Fibroblast of lung (primary cell): Measurements from ENCODE around the gene SGCA. TPM values are rescaled to one million over a fixed set of nuclear protein-coding genes. Genes with fewer than 3 reads are reported as not detected.

Experiments
- DNase-seq, 2 donors: peaks; one replicate each; pipeline versions ENCODE4 v3.0.0 to v3.0.0-alpha.2; 2010; ENCODE audit warnings: low read depth in 2 of 2
- H2AFZ ChIP-seq: 2 replicates; pipeline ENCODE4 v1.5.1; 2012; ENCODE audit warnings: low read length, control low read depth, inconsistent platforms
- H3K27ac ChIP-seq: 2 replicates; pipeline ENCODE4 v1.5.1; 2011; ENCODE audit warnings: low read length, control low read depth; ENCODE audit not compliant: insufficient read depth
- H3K27me3 ChIP-seq: 2 replicates; pipeline ENCODE4 v1.5.1; 2011; ENCODE audit warnings: mild to moderate bottlenecking, low read length; ENCODE audit not compliant: control insufficient read depth, insufficient read depth
- H3K36me3 ChIP-seq: 2 replicates; pipeline ENCODE4 v1.5.1; 2011; ENCODE audit warnings: low read length; ENCODE audit not compliant: control insufficient read depth, insufficient read depth
- H3K4me1 ChIP-seq: 2 replicates; pipeline ENCODE4 v1.5.1; 2011; ENCODE audit warnings: low read length; ENCODE audit not compliant: control insufficient read depth, insufficient read depth; ENCODE audit errors: extremely low read depth
- H3K4me2 ChIP-seq: 2 replicates; pipeline ENCODE4 v1.5.1; 2011; ENCODE audit warnings: low read length, control low read depth; ENCODE audit not compliant: insufficient read depth; ENCODE audit errors: extremely low read depth
- H3K4me3 ChIP-seq, 4 experiments: fragments of 200-600 bp in 1 of 4; sonication (generic) in 1 of 4; replicated peaks in 1 of 4; 2 replicates each; pipeline ENCODE4 v1.5.1; 2011 to 2016; ENCODE audit warnings: low read length in 4 of 4, low read depth in 3 of 4, mild to moderate bottlenecking in 3 of 4, control low read depth in 2 of 4, inconsistent platforms in 1 of 4, mixed read lengths in 1 of 4; ENCODE audit not compliant: insufficient read depth in 1 of 4; ENCODE audit errors: control extremely low read depth in 1 of 4
- H3K79me2 ChIP-seq: 2 replicates; pipeline ENCODE4 v1.5.1; 2012; ENCODE audit warnings: mild to moderate bottlenecking, low read length, inconsistent platforms; ENCODE audit not compliant: control insufficient read depth, insufficient read depth
- H3K9ac ChIP-seq: 2 replicates; pipeline ENCODE4 v1.5.1; 2011; ENCODE audit warnings: mild to moderate bottlenecking, low read length, control low read depth; ENCODE audit not compliant: insufficient read depth
- H3K9me3 ChIP-seq: 2 replicates; pipeline ENCODE4 v1.5.1; 2012; ENCODE audit warnings: low read depth, low read length; ENCODE audit not compliant: control insufficient read depth, insufficient read depth
- H4K20me1 ChIP-seq: 2 replicates; pipeline ENCODE4 v1.5.1; 2011; ENCODE audit warnings: low read length; ENCODE audit not compliant: control insufficient read depth, insufficient read depth; ENCODE audit errors: extremely low read depth
- EZH2 ChIP-seq: IDR thresholded peaks from 2 replicates; pipeline ENCODE4 v1.5.1; 2012; ENCODE audit warnings: low read length, control low read depth, mild to moderate bottlenecking; ENCODE audit errors: missing control alignments
- polyA plus RNA-seq, 2 donors: library from polyadenylated mRNA; depleted of rRNA in 1 of 2; stranded (reverse) in 1 of 2; unstranded in 1 of 2; fragments of >200 nt; gene quantifications; 2 replicates each; pipeline ENCODE4 v1.2.1, GENCODE V29; 2011 to 2012; ENCODE audit warnings: missing spikeins in 1 of 2
- total RNA-seq: library from RNA; depleted of rRNA; stranded (reverse); fragments of >200 nt; gene quantifications from 2 replicates; pipeline ENCODE4 v1.2.1, GENCODE V29; 2014
- TF ChIP-seq, protein P1 (sequence below), 2 donors: IDR thresholded peaks in 1 of 2; conservative IDR thresholded peaks in 1 of 2; 1 replicate in 1 of 2; 2 replicates in 1 of 2; pipeline ENCODE4 v1.5.1; 2011 to 2012; ENCODE audit warnings: low read length in 2 of 2, control low read depth in 1 of 2, inconsistent platforms in 1 of 2, low read depth in 1 of 2, mild to moderate bottlenecking in 1 of 2

SGCA gene
- total and polyA plus RNA-seq, 2 donors (not counting 1 experiment from before 2014, with no cell fraction given): 1.6 to 4.3 TPM

DNA sequence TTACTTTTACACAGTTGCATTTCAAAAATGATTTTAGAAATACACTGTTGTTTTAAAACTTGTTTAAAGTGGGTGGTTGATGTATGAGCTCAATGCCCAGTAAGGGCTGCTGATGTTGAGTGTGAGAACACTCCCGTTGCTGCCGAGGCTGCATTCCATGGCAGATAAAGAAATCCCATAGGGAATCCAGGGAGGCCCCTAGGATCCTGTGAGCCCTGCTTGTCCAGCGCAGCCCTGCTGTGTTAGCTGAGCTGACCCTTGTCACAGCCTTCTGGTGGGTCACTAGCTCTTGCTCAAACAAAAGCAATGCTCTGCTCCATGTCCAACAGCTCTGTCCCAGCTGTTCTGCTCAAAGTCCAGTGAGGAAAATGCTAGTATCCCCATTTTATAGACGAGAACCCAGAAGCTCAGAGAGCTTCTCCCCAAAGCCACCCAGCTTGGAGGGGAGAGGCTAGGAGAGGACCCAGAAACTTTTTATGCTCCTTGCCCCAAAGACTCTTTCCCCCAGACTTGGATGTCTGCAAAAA, 54.2 kb downstream of the SGCA start:
- Histone ChIP-seq H3K36me3 (no peaks in the 10 kb centered on the region), H3K9me3 (no peaks in the 10 kb centered on the region), H4K20me1 (no peaks in the 10 kb centered on the region), H3K4me2 (peak overlapping the region; percentile 81), H3K9ac (peak overlapping the region; percentile 52), H2AFZ (no peak overlapping the region), H3K27me3 (no peaks in the 10 kb centered on the region), H3K27ac (peak overlapping the region; percentile 78), H3K79me2 (no peaks in the 10 kb centered on the region), H3K4me3 (peak overlapping the region; percentile 17 to 39 (median 30)), H3K4me1 (peaks cover 36% of the 10 kb centered on the region)
- DNase-seq: peak; percentile 74 to 84
- TF ChIP-seq, protein P1, sequence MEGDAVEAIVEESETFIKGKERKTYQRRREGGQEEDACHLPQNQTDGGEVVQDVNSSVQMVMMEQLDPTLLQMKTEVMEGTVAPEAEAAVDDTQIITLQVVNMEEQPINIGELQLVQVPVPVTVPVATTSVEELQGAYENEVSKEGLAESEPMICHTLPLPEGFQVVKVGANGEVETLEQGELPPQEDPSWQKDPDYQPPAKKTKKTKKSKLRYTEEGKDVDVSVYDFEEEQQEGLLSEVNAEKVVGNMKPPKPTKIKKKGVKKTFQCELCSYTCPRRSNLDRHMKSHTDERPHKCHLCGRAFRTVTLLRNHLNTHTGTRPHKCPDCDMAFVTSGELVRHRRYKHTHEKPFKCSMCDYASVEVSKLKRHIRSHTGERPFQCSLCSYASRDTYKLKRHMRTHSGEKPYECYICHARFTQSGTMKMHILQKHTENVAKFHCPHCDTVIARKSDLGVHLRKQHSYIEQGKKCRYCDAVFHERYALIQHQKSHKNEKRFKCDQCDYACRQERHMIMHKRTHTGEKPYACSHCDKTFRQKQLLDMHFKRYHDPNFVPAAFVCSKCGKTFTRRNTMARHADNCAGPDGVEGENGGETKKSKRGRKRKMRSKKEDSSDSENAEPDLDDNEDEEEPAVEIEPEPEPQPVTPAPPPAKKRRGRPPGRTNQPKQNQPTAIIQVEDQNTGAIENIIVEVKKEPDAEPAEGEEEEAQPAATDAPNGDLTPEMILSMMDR (conservative IDR thresholded peaks at IDR 0.05 in 1 of 2, IDR thresholded peaks at IDR 0.05 in 1 of 2; ENCODE audit: low read depth in 1 of 2, low read length in 2 of 2): no peak
- TF ChIP-seq EZH2: no peak

DNA sequence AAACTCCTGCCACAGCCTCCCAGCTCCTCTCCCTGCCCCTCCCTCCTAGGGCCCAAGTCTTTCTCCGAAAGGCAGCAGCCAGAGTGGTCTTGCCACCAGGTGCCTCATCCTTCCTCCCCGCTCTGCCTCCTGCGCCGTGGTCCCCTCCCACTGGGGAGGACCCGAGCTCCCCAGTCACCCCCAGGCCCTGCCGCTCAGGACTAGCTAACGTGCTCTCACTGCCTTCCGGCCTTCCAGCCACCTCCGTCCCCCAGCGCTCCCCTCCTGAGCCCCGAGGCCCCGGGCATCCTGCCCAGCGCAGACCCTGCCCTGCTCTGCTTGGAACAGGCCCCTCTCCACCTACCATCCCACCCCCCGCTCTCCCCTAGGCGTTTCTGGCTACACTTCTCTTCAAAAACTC, 55.0 kb downstream of the SGCA start:
- no peak overlapping the region for H2AFZ ChIP-seq
- no peaks in the 10 kb centered on the region for H3K36me3 ChIP-seq
- no peaks in the 10 kb centered on the region for H3K27me3 ChIP-seq
- no peak overlapping the region for H3K4me2 ChIP-seq
- H3K4me3 ChIP-seq: no peak overlapping the region
- no peak for DNase-seq
- H3K9ac ChIP-seq: no peak overlapping the region
- H3K79me2 ChIP-seq: no peaks in the 10 kb centered on the region
- no peak overlapping the region for H3K27ac ChIP-seq
- TF ChIP-seq, protein P1 (conservative IDR thresholded peaks at IDR 0.05 in 1 of 2, IDR thresholded peaks at IDR 0.05 in 1 of 2; ENCODE audit: low read depth in 1 of 2, low read length in 2 of 2): no peak
- TF ChIP-seq EZH2: no peak
- no peaks in the 10 kb centered on the region for H4K20me1 ChIP-seq
- H3K4me1 ChIP-seq: peaks cover 35% of the 10 kb centered on the region
- H3K9me3 ChIP-seq: no peaks in the 10 kb centered on the region

DNA sequence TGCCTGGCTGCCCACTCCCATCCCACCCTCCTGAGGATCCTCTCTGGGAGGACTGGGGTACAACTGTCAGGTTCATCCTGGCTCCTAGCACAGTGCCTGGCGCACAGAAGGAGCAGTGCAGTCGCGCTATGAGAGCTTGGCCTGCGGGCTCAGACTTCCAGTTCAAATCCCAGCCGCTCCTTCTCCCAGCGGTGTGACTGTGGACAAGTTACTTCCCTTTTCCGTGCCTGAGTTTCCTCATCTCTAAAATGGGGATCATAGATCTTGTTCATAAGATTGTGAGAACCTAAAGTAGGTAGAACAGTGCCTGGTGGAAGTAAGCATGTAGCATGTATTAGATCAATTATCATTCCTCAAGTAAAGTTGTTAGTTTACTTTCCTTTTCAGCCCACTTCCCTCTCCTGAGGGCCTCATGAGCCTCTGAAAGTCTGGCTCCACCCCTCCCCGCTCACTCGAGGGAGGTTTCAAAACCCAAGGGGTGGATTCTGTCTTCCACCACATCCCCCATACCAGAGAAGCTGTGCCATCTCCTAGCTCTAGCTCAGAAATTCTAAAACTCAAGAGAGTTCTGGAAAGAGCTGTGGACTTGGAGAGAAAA, 55.6 kb downstream of the SGCA start:
- Histone ChIP-seq H3K9me3 (no peaks in the 10 kb centered on the region), H3K79me2 (no peaks in the 10 kb centered on the region), H3K4me3 (peak overlapping the region in 1 of 4 experiments; percentile 5), H2AFZ (no peak overlapping the region), H3K36me3 (no peaks in the 10 kb centered on the region), H3K9ac (no peak overlapping the region), H4K20me1 (no peaks in the 10 kb centered on the region), H3K27ac (peak overlapping the region; percentile 2), H3K4me2 (peak overlapping the region; percentile 51), H3K27me3 (no peaks in the 10 kb centered on the region), H3K4me1 (peaks cover 35% of the 10 kb centered on the region)
- peak; percentile 64 to 67 for DNase-seq
- TF ChIP-seq, protein P1 (conservative IDR thresholded peaks at IDR 0.05 in 1 of 2, IDR thresholded peaks at IDR 0.05 in 1 of 2; ENCODE audit: low read depth in 1 of 2, low read length in 2 of 2): no peak
- no peak for TF ChIP-seq EZH2
